Body of pancreas (tissue), 4 donors: ENCODE data around the gene TYMS.

Source experiments
- POLR2A ChIP-seq, 3 donors: fragments of 450-650 bp; IDR thresholded peaks; one replicate each; pipeline ENCODE4 v1.6.1; 2016; ENCODE audit warnings: antibody characterized with exemption in 3 of 3, mild to moderate bottlenecking in 2 of 3
- TF ChIP-seq, protein P1 (sequence below), 7 experiments: fragments of 450-650 bp in 4 of 7; fragments of 200-600 bp in 3 of 7; sonication (generic) in 3 of 7; IDR thresholded peaks; one replicate each; pipeline ENCODE4 v1.5.1; 2016 to 2019; ENCODE audit warnings: antibody characterized with exemption in 7 of 7

DNA sequence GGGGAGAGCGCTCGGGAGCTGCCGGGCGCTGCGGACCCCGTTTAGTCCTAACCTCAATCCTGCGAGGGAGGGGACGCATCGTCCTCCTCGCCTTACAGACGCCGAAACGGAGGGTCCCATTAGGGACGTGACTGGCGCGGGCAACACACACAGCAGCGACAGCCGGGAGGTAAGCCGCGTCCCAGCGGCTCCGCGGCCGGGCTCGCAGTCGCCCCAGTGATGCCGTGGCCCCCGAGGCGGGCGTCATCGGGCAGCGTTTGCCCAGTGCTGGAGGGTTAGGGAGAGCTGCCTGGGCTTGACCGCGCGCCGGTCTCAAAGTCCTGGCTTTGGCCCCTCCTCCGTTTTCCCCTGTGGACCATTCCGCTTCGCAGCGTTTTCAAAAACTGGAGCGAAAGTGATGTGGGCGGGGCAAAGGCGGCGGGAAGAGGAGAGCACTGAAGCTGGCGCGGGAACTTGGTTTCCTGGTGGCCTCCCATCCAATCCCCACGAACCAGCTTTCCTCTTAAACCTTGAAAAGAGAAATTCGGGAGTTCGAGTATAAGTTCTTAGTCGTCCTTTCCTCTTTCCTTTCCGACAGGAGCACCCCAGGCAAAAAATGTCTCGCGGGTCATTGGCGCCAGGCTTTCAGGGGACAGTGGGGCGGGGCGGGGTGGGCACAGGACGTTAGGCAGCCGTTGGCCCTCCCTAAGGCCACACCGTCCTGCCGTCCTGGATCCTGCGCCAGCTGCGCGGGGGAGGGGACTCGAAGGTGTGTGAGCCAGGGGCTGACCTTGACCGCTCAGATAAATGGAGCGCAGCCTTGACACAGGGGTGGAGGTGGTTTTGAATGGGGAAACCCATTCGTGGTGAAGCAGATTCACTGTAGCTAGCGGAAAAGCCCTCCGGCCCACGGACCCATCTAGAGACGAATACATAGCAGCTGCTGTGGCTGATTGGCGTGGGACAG lies 821 bp downstream of the TYMS start:
- TF ChIP-seq, protein P1, sequence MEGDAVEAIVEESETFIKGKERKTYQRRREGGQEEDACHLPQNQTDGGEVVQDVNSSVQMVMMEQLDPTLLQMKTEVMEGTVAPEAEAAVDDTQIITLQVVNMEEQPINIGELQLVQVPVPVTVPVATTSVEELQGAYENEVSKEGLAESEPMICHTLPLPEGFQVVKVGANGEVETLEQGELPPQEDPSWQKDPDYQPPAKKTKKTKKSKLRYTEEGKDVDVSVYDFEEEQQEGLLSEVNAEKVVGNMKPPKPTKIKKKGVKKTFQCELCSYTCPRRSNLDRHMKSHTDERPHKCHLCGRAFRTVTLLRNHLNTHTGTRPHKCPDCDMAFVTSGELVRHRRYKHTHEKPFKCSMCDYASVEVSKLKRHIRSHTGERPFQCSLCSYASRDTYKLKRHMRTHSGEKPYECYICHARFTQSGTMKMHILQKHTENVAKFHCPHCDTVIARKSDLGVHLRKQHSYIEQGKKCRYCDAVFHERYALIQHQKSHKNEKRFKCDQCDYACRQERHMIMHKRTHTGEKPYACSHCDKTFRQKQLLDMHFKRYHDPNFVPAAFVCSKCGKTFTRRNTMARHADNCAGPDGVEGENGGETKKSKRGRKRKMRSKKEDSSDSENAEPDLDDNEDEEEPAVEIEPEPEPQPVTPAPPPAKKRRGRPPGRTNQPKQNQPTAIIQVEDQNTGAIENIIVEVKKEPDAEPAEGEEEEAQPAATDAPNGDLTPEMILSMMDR (IDR thresholded peaks at IDR 0.05) = no peak
- TF ChIP-seq POLR2A (IDR thresholded peaks at IDR 0.05) = peak in 2 of 3 donors; percentile 37 to 48
